Stimulated activated CD8-positive, alpha-beta memory T cell treated with anti-CD3 and anti-CD28 coated beads, Interleukin-15, amount 100 ng/mL, for 4 hours (primary cell): ENCODE results near the gene KLK11.

ENCODE experiments used
- DNase-seq, 2 donors: peaks; one replicate each; pipeline ENCODE4 v3.0.0-alpha.2; 2020; ENCODE audit warnings: low read depth in 2 of 2

KLK11 gene

DNA sequence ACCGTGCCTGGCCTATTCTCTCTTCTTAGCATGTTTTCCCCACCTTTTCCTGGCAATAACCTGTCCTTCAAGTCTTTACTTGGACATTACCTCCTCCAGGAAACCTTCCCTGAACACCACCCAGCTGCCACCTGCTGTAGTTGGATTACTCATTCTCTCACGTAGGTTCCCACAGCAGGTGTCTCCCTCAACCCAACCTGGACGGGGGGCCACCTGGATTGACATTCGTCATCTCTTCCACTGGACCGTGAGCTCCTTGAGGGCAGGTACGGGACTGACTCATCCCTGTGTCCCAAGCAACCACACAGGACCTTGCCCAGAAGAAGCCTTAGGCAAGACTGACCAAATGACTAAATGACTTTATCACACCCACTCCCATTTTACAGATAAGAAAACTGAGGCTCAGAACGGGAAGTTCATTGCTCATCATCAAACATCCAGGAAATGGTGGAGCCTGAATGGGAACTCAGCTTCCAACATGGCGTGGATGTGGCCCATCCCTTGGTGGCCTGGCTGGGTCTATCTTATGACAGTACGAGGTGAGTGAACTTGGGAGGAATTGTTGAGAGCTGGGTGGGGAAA is 53.5 kb downstream of the KLK11 start:
- no peak for DNase-seq
